Measurements from ENCODE around the gene RAB11FIP5. TPM values are rescaled to one million over a fixed set of nuclear protein-coding genes. Genes with fewer than 3 reads are reported as not detected.
"Not testable (repeated sequence)": the region's sequence is repeated elsewhere in the genome, so short reads cannot be mapped to it uniquely, and the experiment has no call there.

The RAB11FIP5 gene
- total RNA-seq, result 1 to 10 TPM; 8.5 to 8.7 TPM

GRCh38 chr2:73112913-73113854, at the start of gene RAB11FIP5:
TSS of gene RAB11FIP5 (minus strand) at chr2:73112948. CDS start at chr2:73112777, 171 bp downstream.
- Mint-ChIP-seq H3K27ac (peak within 1 kb of the TSS; percentile 58), H3K4me1 (peaks cover 21% of the 10 kb centered on the region), H3K36me3 (ENCODE audit: low read depth) (no peaks in the 10 kb centered on the region), H3K9me3 (no peaks in the 10 kb centered on the region), H3K27me3 (peaks cover 23% of the 10 kb centered on the region), H3K4me3 (peak within 1 kb of the TSS; percentile 79)
- ChIA-PET CTCF (interaction anchor here (0.5 to 1.8 kb wide), 3 partner anchors 64 to 520 kb away, joined by 3 to 6 read pairs (median 3); no protein-coding TSS in a partner anchor), POLR2A (no interaction called here)
- peak; percentile 69 for DNase-seq

- ChIA-PET POLR2A (no interaction called here), CTCF (interaction anchor here (0.6 to 1.9 kb wide), 7 partner anchors 18 to 264 kb away, joined by 3 to 7 read pairs (median 5); no protein-coding TSS in a partner anchor)
- Mint-ChIP-seq H3K9me3 (no peaks in the 10 kb centered on the region), H3K27me3 (peaks cover 29% of the 10 kb centered on the region), H3K27ac (no peak overlapping the region), H3K36me3 (ENCODE audit: low read depth) (no peaks in the 10 kb centered on the region), H3K4me3 (no peak overlapping the region), H3K4me1 (no peaks in the 10 kb centered on the region)
- DNase-seq, result peak; percentile 31
These were observed 43.9 kb upstream of the RAB11FIP5 start for GRCh38 chr2:73156539-73157124.

- no peak for DNase-seq
- Mint-ChIP-seq H3K4me1 (peaks cover 5% of the 10 kb centered on the region), H3K36me3 (ENCODE audit: low read depth) (no peaks in the 10 kb centered on the region), H3K27me3 (peaks cover 20% of the 10 kb centered on the region), H3K9me3 (no peaks in the 10 kb centered on the region), H3K4me3 (no peak overlapping the region), H3K27ac (no peak overlapping the region)
- POLR2A ChIA-PET, result no interaction called here
- CTCF ChIA-PET, result no interaction called here
These were observed 30.2 kb upstream of the RAB11FIP5 start for GRCh38 chr2:73142937-73143336.

- Mint-ChIP-seq H3K4me1 (peaks cover 5% of the 10 kb centered on the region), H3K27ac (no peak overlapping the region), H3K9me3 (no peaks in the 10 kb centered on the region), H3K4me3 (no peak overlapping the region), H3K36me3 (ENCODE audit: low read depth) (no peaks in the 10 kb centered on the region), H3K27me3 (peaks cover 14% of the 10 kb centered on the region)
- ChIA-PET CTCF (no interaction called here), POLR2A (no interaction called here)
- no peak for DNase-seq
These were observed 29.1 kb upstream of the RAB11FIP5 start for GRCh38 chr2:73141896-73142295.

GRCh38 chr2:73135236-73135635, 22.5 kb upstream of the RAB11FIP5 start:
- Mint-ChIP-seq H3K9me3 (no peaks in the 10 kb centered on the region), H3K27ac (no peak overlapping the region), H3K27me3 (peaks cover 9% of the 10 kb centered on the region), H3K36me3 (ENCODE audit: low read depth) (no peaks in the 10 kb centered on the region), H3K4me1 (no peaks in the 10 kb centered on the region), H3K4me3 (no peak overlapping the region)
- POLR2A ChIA-PET, result no interaction called here
- DNase-seq, result no peak
- CTCF ChIA-PET, result no interaction called here

GRCh38 chr2:73134471-73134870, 21.7 kb upstream of the RAB11FIP5 start:
- no peak for DNase-seq
- H3K27ac Mint-ChIP-seq, result no peak overlapping the region
- H3K27me3 Mint-ChIP-seq, result peaks cover 6% of the 10 kb centered on the region
- POLR2A ChIA-PET, result no interaction called here
- H3K4me3 Mint-ChIP-seq, result no peak overlapping the region
- no peaks in the 10 kb centered on the region for H3K36me3 Mint-ChIP-seq (ENCODE audit: low read depth)
- CTCF ChIA-PET, result interaction anchor here (0.6 kb wide), 1 partner anchor 45 kb away, joined by 3 read pairs; no protein-coding TSS in a partner anchor
- H3K9me3 Mint-ChIP-seq, result no peaks in the 10 kb centered on the region
- no peaks in the 10 kb centered on the region for H3K4me1 Mint-ChIP-seq

- peaks cover 8% of the 10 kb centered on the region for H3K27me3 Mint-ChIP-seq
- POLR2A ChIA-PET, result no interaction called here
These were observed 20.9 kb upstream of the RAB11FIP5 start for GRCh38 chr2:73133566-73134197.

GRCh38 chr2:73131807-73132206, 19.1 kb upstream of the RAB11FIP5 start:
- H3K4me1 Mint-ChIP-seq, result no peaks in the 10 kb centered on the region
- DNase-seq, result no peak
- no peaks in the 10 kb centered on the region for H3K9me3 Mint-ChIP-seq
- H3K27ac Mint-ChIP-seq, result no peak overlapping the region
- CTCF ChIA-PET, result interaction anchor here (1.0 kb wide), 1 partner anchor 13 kb away, joined by 3 read pairs; no protein-coding TSS in a partner anchor
- peaks cover 8% of the 10 kb centered on the region for H3K27me3 Mint-ChIP-seq
- POLR2A ChIA-PET, result no interaction called here
- H3K4me3 Mint-ChIP-seq, result no peak overlapping the region
- no peaks in the 10 kb centered on the region for H3K36me3 Mint-ChIP-seq (ENCODE audit: low read depth)

More at GRCh38 chr2:73133566-73134197, 20.9 kb upstream of the RAB11FIP5 start:
- no peak for DNase-seq
- Mint-ChIP-seq H3K4me1 (no peaks in the 10 kb centered on the region), H3K36me3 (ENCODE audit: low read depth) (no peaks in the 10 kb centered on the region), H3K27ac (no peak overlapping the region), H3K4me3 (no peak overlapping the region), H3K9me3 (no peaks in the 10 kb centered on the region)
- CTCF ChIA-PET, result no interaction called here

- Mint-ChIP-seq H3K27me3 (peaks cover 13% of the 10 kb centered on the region), H3K4me1 (no peaks in the 10 kb centered on the region)
These were observed 18.0 kb upstream of the RAB11FIP5 start for GRCh38 chr2:73130790-73131189.

GRCh38 chr2:73128841-73129535, 16.2 kb upstream of the RAB11FIP5 start:
- no peaks in the 10 kb centered on the region for H3K4me1 Mint-ChIP-seq
- ChIA-PET POLR2A (no interaction called here), CTCF (no interaction called here)
- no peak overlapping the region for H3K27ac Mint-ChIP-seq
- no peaks in the 10 kb centered on the region for H3K36me3 Mint-ChIP-seq (ENCODE audit: low read depth)
- DNase-seq, result no peak
- H3K9me3 Mint-ChIP-seq, result no peaks in the 10 kb centered on the region
- H3K27me3 Mint-ChIP-seq, result peaks cover 15% of the 10 kb centered on the region
- H3K4me3 Mint-ChIP-seq, result no peak overlapping the region

More at GRCh38 chr2:73130790-73131189, 18.0 kb upstream of the RAB11FIP5 start:
- no peak for DNase-seq
- CTCF ChIA-PET, result no interaction called here
- Mint-ChIP-seq H3K36me3 (ENCODE audit: low read depth) (no peaks in the 10 kb centered on the region), H3K4me3 (no peak overlapping the region), H3K9me3 (no peaks in the 10 kb centered on the region), H3K27ac (no peak overlapping the region)
- POLR2A ChIA-PET, result no interaction called here

- H3K27me3 Mint-ChIP-seq, result peaks cover 23% of the 10 kb centered on the region
- H3K9me3 Mint-ChIP-seq, result no peaks in the 10 kb centered on the region
- no peak overlapping the region for H3K4me3 Mint-ChIP-seq
- no peak for DNase-seq
- H3K36me3 Mint-ChIP-seq (ENCODE audit: low read depth), result no peaks in the 10 kb centered on the region
- ChIA-PET CTCF (no interaction called here), POLR2A (no interaction called here)
- no peak overlapping the region for H3K27ac Mint-ChIP-seq
- H3K4me1 Mint-ChIP-seq, result no peaks in the 10 kb centered on the region
These were observed 9.8 kb upstream of the RAB11FIP5 start for GRCh38 chr2:73122536-73122935.

GRCh38 chr2:73119611-73120239, 7.0 kb upstream of the RAB11FIP5 start:
- H3K27ac Mint-ChIP-seq; H3K4me3 Mint-ChIP-seq; H3K9me3 Mint-ChIP-seq; DNase-seq; H3K36me3 Mint-ChIP-seq (ENCODE audit: low read depth); POLR2A ChIA-PET; H3K4me1 Mint-ChIP-seq: not testable (repeated sequence)
- H3K27me3 Mint-ChIP-seq, result peaks cover 27% of the 10 kb centered on the region
- CTCF ChIA-PET, result interaction anchor here (1.0 to 1.5 kb wide), 2 partner anchors 12 kb away, joined by 3 read pairs; no protein-coding TSS in a partner anchor
